Hepatic stellate cell (primary cell): ENCODE data around the gene HDAC10.

ENCODE experiments used
- DNase-seq: peaks from one replicate; pipeline ENCODE4 v3.0.0; 2011; ENCODE audit warnings: low spot score

Gene HDAC10, protein sequence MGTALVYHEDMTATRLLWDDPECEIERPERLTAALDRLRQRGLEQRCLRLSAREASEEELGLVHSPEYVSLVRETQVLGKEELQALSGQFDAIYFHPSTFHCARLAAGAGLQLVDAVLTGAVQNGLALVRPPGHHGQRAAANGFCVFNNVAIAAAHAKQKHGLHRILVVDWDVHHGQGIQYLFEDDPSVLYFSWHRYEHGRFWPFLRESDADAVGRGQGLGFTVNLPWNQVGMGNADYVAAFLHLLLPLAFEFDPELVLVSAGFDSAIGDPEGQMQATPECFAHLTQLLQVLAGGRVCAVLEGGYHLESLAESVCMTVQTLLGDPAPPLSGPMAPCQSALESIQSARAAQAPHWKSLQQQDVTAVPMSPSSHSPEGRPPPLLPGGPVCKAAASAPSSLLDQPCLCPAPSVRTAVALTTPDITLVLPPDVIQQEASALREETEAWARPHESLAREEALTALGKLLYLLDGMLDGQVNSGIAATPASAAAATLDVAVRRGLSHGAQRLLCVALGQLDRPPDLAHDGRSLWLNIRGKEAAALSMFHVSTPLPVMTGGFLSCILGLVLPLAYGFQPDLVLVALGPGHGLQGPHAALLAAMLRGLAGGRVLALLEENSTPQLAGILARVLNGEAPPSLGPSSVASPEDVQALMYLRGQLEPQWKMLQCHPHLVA

GRCh38 chr22:50250555-50251476 lies at the start of gene HDAC10:
TSS of gene HDAC10 (minus strand) at chr22:50251265. CDS start at chr22:50251032, 233 bp downstream.
- DNase-seq, result peak; percentile 91

GRCh38 chr22:50300620-50301257 lies 49.7 kb upstream of the HDAC10 start:
- DNase-seq, result no peak

DNA sequence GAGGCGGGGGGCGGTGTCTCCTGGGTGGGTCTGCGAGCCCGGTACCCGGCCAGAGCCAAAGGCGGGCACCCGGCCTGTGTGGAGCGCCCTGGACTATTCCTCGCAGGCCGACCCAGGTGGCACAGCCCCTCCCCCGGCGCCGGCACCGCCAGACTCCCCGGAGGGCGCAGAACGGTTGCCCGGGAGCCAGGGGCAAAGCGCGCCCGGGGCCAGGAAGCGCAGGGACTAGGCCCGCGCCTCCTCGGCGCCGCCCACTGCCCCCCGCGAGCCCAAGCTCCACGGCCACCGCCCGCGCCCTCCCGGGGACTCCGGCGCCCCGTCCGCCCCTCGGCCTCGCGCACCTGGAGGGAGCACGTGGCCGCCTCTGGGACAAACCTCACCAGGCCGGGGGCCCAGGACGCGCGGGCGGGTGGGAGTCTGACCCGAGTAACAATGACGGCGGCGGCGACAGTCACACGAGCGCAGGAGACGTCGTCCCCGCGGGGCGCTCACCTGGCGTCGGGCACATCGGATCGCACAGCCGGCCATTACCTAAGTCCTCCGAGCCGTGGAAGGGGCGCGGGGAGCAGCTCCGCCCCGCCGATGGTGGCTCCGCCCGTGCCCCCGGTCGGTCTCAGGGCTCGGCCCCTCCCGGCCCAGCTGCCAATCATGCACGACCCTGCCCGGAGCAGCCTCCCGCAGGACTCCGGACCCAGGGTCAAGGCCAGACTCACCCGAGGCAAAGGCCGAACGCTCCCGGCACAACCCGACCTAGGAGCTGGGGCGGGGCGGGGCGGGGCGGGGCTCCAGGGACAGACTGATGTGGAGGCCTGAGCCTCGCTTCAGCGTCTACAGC lies 48.9 kb upstream of the HDAC10 start:
- DNase-seq, result no peak

DNA sequence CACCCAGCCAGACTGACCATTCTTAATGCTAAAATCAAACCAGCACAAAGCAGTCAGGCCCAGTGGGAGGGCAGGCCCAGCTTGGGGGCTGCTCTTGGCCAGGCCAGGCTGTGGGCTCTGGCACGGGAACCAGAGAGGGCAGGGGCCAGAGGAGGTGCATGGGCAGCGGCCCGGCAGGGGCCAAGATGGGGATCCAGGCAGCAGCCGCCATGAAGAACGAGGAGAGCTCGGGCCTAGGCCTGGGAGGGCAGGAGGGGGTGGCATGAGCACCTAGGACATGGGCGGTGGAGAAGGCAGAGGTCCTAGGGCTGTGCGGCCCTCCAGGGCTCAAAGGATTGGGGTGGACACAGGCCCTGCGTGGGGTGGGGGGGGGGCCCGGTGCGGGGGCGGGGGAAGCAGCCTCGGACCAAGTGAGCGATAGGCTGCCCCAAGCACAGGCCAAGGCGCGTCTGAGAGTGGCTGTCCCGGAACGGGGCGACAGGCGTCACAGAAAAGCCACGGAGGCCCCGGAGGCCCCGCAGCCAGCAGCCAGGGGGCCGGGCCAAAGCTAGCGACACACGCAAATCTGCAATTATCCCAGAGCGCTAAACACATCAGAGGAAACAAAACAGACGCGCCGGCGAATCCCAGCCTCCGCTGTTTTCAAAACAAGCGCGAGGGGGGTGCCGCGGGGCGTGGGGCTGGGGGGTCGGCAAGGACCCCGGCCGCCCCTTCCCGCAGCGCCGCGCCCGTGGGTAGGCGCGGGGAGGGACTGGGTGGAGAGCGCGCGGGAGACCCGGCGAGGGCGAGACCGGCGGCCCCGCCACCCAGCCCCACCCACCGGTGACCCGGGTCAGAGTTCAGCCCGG lies 48.1 kb upstream of the HDAC10 start:
- no peak for DNase-seq

GRCh38 chr22:50298266-50298637 lies 47.2 kb upstream of the HDAC10 start:
- no peak for DNase-seq

DNA sequence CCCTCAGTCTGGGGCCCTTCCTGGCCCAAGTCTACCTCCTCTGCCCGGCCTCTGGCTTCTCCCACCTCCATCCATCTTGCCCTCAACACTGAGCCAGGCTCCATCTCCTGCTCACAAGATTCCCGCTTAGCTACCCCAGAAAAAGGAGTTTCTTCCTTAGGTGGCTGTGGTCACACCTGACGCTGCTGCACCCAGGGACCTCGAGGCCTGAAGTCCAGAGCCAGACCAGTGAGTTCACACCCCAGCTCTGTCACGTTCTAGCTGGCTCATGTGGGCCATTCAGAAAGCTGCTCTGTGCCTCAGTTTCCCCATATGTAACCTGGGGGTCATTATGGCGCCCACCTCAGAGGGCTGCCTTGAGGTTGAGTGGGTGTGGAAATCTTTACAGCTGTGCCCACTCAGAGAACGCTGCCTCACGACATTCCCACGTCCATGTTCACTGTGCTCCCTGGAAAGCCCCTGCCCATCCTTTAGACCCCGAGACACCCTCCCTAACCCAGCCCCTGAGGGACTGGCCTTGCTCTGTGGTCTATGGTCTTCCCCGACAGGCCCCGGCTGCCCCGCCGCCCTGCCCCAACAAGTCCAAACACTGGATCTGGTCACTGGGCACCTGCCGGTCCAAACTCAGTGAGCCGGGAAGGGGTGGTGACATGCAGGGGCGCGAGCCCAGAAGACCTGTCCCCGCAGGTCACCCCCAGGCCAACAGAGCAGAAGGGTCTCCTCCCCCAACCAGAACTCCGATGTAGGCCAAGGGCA lies 46.6 kb upstream of the HDAC10 start:
- no peak for DNase-seq

DNA sequence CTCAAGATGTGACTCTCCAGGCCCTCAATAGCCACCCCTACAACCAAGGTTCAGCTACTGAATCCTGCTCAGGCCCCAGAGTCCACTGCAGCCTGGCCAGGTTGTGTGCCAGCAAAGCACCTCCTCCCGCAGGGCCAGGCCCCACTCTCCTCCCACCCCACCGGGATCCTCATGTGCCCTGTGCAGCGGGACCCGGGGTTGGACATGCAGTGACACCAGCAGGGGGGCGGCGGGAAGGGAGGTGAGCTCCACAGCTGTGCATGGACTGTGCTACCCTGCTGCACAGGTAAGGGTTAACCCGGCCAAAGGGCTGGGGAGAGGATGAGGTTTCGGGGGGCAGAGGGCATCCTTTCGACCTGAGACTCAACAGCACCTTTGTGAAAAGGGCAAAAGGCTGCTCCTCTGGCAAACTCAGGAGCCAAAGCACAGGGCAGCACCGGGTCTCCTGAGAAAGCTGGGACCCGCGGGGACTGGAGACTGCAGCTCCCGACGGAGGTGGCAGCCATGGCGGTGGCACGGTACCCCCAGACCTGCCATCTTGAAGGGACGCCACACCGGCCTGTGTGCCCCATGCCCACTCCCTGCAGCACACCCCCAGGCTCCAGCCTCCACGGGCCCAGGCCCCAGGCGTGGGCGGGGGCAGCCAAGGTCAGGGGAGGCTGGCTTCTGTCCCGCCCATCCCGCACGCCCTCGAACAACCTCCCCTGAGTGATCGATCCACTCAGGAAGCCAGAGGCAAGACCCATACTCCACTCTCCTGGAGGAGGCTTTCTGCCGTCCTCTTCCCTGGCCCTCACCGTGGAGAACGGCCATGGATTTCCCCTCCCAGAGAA lies 45.8 kb upstream of the HDAC10 start:
- DNase-seq, result no peak

DNA sequence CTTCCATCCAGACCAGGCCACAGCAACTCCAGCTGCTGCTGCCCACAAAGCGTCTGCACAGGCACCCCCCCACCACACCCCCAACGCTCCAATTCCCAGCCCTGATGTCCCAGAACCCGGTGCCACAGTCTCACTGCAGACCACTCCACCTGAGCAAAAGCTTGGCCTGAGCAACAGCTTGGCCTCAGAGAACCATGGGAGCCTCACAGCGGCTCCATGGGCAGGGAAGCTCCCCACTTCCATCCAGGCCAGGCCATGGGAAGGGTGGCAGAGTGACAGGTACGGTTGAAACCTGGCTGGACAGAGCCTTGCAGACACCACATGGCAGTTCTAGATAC lies 43.2 kb upstream of the HDAC10 start:
- no peak for DNase-seq

GRCh38 chr22:50293441-50294318 lies 42.6 kb upstream of the HDAC10 start:
- peak; percentile 95 for DNase-seq

- no peak for DNase-seq
These were observed 41.8 kb upstream of the HDAC10 start for GRCh38 chr22:50292643-50293440.

DNA sequence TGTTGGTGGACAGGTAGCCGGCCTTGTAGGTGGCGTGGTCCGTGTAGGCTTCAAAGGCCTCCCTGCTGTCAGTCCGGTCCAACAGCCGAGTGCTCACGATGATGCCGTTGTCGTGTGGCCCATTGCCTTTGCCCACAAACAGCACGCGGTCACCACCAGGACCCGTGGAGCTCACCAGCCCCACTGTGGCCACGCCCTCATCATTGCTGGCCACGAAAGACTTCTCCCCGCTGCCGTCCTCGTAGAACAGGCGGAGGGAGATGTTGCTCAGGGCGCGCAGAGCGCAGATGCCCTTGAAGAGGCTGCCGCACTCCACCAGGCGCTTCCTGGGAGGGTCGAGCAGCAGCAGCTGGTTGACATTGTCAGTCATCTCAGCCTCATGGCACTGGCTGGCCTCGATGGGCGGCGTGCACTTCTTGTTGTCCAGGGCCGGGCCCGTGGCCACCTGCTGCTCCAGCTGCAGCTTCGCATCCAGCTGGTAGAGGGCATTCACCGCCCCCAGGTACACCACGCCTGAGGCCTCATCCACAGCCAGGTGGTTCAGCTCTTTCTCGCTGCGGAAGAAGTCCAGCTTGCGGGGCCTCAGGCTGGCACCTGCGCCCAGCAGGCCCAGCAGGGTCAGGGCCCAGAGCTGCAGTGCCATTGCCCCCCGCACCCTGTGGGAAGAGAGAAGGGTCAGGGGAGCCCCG lies 39.0 kb upstream of the HDAC10 start:
- no peak for DNase-seq

DNA sequence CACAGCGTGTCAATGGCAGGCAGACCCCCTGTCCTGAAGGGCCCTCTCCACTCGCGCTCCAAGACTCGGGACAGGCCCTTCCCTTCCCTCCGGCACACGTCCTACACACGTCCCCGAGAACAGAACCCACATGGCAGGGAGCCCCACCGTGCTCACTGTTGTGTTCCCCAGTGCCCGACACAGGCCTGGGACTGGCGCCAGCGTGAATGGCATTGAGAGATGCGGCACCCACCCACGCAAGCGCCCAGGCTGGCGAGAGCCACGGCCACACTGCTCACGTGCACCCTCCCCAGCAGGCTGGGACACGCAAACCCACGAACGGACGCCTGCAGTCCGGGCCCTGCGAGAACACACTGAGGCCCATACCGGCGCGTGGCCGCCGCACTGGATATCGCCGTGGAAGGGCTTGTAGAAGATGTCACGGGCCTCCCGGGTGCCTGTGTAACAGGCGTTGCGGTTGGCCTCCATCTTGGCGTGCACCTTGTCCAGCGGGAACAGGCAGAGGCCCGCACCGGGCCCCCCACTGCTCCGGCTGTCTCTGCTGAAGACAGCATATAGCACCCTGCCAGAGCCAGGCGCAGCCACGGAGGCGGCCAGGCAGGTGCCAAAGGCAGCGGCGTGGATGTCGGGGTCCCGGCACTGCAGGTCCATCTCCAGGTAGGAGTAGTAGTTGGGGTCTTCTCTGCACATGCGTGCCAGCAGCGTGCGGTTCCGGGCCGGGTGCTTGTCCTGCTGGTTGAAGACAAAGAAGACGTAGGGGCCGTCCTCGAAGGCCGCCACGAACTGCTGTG lies 38.3 kb upstream of the HDAC10 start:
- no peak for DNase-seq

- no peak for DNase-seq
These were observed 36.7 kb upstream of the HDAC10 start for GRCh38 chr22:50287731-50288130.

DNA sequence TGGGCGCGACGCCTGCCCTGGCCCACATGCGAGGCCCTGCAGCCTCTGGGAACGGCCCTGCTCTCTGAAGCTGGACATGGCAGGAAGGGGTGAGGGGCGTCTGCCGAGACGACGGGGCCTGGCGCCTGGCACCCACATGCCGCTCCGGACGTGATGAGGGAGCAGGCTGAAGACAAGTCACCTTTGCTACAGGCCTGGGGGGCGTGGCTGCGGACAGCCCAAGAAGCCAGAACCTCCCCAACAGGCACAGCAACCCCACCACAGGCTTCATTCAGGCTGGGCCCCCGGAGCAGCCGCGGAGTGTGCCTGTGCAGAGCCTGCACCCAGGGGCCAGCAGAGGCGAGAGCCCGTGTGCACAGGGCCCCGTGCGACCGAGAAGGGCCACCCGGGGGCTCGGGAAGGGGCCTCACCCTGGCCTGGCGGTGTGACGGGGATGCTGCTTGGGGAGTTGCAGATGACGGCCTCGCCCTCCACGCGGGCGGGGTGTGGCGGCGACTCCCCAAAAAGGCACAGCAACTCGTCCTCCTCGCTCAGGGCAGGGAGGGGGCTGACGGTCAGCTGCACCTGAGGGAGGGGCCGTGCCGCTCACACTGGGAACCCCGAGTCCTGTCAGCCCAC lies 35.7 kb upstream of the HDAC10 start:
- DNase-seq, result no peak

GRCh38 chr22:50286275-50286674 lies 35.2 kb upstream of the HDAC10 start:
- no peak for DNase-seq
